Fibroblast of upper back skin (primary cell): ENCODE measurements around the gene MLC1.

Experiments used
- DNase-seq: peaks from one replicate; pipeline ENCODE4 v3.0.0-alpha.2; 2013

Gene MLC1

DNA sequence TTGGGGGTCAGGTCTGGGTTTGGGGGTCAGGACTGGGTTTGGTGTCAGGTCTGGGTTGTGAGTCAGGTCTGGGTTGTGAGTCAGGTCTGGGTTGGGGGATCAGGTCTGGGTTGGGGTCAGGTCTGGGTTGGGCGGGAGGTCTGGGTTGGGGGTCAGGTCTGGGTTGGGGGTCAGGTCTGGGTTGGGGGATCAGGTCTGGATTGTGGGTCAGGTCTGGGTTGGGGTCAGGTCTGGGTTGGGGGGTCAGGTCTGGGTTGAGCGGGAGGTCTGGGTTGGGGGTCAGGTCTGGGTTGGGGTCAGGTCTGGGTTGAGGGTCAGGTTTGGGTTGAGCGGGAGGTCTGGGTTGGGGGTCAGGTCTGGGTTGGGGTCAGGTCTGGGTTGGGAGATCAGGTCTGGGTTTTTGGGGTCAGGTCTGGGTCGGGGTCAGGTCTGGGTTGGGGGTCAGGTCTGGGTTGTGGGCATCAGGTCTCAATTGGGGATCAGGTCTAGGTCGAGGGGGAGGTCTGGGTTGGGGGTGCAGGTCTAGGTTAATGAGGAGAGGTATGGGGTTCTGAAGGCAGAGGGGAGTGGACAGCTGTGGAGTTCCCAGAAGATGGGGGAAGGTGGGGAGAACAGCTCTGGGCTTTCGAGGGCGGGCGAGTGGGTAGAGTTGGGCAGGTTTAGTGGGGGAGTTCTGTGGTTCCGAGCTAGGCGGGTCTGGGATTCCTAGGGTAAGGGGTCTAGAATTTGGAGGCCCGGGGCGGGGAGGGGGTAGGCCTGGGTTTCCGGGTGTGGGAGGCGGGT is 27.8 kb downstream of the MLC1 start:
- DNase-seq = no peak

DNA sequence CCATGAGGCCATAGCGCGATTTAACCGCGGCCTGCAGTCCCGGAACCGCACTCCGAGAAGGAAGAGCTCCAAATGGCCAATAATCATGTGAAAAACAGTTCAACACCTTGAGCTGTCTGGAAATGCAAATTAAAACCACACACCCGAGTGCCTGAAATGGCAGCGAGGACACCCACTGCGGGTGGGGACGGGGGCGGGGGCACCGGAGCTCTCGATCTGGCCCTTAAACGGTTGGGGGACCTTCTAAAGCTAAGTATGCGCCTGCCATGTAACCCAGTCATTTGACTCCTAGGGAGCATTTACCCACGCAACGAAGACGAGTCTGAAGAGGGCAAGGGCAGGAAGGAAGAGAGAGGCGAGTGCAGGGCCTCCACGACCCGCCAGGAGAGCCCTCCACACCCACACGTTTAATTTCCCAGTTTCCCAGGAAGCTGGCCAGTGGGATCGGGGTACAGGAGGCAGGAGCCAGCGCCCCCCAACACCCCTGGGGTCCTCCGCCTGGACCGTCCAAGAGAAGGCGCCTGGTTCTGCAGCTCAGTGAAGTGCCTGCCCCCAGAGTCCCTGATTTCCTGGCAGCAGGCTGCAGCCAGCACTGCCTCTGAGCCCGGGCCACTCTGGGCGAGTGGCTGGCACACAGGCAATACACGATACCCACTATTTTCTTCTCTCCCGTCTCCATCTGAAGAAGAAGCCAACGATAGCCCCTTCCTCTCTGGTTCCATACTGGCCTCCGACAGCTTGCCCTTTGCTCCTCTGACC is 28.8 kb downstream of the MLC1 start:
- no peak for DNase-seq

DNA sequence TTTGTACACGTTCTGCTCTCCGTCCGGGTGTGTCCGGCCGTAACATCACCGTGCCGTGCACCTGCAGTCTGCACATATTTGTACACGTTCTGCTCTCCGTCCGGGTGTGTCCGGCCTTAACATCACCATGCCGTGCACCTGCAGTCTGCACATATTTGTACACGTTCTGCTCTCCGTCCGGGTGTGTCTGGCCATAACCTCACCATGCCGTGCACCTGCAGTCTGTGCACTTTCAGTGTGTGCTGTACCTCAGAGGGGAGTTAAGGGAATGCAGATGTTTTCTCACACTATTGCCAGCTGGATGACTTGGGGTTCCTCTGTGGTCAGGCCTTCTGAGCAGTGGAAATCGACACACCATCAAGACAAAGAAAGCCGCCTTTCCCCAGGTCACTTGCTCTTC is 31.4 kb downstream of the MLC1 start:
- DNase-seq = no peak

DNA sequence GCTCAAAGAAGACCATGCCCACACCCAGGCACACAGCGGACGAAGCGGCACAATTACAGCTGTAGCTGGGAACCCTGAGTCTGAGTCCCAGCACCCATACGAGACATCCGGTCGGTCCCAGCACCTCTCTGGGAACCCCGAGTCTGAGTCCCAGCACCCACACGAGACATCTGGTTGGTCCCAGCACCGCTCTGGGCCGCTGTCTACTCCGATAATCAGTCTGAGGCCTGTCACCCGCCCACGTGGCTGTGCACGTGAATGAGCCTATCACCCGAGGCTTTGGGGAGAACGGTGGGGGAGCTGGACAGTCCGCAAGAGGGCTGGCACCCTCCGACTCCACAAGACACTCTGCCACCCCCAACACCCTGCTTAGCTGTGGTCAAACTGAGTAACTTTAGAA is 33.3 kb downstream of the MLC1 start:
- DNase-seq = no peak

DNA sequence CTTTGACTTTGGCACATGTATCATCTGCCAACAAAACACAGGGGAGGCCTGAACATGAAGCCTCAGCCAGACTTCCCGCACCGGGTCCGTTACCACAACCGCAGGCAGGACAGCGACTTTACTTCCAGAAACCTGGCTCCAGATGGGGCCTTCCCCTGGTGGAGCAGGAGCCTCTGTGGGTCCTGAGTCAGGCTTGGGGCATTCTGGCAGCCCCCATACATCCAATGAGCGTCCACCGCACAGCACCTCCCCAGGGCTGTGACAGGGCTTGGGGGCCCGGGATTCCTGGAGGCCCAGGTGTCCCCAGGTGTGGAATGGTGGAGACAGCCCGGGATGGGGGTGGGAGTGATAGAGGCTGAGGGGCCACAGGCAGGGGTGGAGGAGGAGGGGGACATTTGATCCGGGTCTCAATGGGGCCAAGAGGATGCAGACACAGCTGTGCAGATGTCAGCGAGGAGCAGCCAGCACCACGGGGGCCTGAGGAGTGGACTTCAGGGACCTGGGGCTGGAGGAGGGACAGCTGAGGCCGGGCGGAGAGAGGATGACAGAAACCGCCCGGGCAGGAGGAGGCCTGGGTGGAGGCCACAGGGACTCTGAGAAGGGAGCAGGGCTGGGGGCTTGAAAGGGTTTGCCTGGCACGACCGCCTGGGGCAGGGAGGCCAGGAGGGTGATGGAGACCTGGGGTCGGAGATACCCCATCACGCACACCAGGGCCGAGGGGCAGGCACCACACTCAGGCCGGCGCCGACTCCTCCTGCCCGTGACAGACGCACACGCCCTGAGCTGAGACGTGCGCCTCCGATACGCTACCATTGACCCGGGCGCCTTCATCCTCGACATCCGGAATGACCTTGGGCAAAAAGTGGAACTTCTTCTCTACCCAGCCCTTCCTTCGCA is 35.7 kb downstream of the MLC1 start:
- no peak for DNase-seq

- no peak for DNase-seq
These were observed 36.4 kb downstream of the MLC1 start for GRCh38 chr22:50048836-50049235.

DNA sequence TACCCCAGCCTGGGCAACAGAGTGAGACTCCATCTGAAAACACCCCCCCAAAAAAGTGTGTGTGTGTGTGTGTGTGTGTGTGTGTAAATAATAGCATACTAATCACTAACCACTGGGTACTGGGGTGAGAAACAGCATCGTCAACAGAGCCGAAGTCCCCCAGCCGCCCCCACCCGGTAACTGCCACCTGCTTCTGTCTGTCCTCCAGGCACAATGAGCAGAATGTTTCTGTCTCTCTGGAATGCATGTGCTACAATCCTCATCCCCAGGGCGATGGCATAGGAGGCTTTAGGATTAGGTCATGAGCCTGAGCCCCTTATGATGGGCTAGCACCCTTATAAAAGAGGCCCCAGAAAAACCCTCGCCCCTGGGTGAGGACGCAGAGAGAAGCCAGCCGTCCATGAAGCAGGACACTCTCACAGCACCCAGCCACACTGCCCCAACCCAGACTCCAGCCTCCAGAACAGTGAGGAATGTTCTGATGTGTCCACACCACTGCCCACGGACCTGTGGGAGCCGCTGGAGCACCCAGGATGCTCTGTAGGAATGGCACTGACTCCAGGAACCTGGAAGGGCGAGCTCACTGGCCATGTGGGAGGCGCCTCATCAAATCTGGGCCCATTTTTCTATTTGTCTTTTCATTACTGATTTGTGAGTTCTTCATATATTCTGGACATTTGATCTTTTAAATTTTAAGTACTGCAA is 37.0 kb downstream of the MLC1 start:
- no peak for DNase-seq

DNA sequence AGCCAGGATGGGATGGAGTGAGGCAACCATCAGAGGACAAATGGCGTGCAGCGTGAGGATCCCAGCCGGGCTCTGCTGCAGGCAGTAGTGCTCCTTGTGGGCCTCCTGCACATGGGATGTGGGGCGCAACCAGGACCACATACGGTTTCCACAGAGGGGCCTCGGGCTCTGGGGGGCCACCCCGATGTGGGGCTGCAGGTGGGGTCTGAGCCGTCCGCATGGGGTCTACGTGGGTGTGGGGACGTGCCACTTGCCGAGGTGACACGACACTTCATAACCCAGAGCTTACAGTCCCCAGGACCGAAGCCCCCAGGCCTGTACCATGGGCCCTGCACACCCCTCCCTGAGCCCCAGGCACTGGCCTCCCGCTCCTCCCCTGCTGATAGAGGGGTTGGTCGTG is 37.9 kb downstream of the MLC1 start:
- DNase-seq = no peak

DNA sequence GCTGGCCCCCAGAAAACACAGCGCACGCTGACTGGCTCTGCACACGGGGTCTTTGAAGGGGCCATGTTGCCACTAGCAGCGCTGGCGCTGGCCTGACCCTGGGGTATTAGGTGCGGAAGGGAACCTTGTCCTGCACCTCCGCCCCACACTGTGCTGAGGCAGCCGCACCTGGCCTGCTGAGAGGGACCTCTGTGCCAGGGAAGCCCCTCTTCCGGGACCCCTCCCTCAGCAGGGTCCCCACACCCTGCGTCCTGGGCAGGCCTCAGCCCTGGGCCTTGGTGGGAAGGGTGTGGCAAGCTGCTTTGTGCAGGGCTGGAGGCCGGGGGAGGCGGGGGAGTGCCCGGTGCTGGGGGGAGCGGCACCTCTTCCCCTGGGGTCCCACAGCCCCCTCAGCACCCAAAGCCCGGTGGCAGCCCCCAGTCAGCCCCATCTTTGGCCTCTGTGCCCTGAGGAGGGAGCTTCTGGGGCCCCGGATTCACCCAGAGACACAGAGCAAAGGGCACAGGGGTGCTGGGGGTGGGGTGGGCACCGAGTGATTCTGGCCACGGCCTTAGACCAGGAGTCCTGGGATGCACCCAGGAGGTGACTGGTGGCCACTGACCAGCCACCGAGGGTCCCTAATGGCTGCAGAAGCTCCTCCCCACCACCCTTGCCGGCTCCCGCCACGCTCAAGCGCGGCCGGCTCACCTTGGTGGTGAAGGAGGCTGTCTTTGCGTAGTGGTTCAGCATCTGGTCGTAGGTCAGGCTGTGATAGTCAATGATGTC is 38.6 kb downstream of the MLC1 start:
- DNase-seq = no peak

- no peak for DNase-seq
These were observed 39.2 kb downstream of the MLC1 start for GRCh38 chr22:50046019-50046415.

- DNase-seq = no peak
These were observed 39.8 kb downstream of the MLC1 start for GRCh38 chr22:50045211-50046018.

- DNase-seq = no peak
These were observed 40.6 kb downstream of the MLC1 start for GRCh38 chr22:50044485-50045118.

- DNase-seq = no peak
These were observed 43.7 kb downstream of the MLC1 start for GRCh38 chr22:50041361-50042065.

DNA sequence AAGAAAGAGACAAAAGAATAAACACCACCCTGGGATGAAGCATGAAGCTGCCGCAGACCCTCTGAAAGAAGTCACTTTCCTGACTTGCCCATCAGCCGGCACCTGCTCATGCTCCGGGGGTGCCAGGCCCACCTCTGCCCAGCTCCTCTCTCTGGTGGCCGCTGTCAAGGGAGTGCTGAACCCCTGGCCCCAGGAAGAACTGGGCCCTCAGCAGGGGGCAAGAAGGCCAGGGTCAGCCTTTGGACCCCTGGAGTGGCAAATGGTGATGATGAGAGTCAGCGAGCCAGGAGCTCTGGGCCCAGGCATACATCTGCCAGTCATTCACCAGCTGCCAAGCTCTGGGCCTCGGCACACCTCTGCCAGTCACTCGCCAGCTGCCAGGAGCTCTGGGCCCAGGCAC is 44.5 kb downstream of the MLC1 start:
- DNase-seq = no peak

DNA sequence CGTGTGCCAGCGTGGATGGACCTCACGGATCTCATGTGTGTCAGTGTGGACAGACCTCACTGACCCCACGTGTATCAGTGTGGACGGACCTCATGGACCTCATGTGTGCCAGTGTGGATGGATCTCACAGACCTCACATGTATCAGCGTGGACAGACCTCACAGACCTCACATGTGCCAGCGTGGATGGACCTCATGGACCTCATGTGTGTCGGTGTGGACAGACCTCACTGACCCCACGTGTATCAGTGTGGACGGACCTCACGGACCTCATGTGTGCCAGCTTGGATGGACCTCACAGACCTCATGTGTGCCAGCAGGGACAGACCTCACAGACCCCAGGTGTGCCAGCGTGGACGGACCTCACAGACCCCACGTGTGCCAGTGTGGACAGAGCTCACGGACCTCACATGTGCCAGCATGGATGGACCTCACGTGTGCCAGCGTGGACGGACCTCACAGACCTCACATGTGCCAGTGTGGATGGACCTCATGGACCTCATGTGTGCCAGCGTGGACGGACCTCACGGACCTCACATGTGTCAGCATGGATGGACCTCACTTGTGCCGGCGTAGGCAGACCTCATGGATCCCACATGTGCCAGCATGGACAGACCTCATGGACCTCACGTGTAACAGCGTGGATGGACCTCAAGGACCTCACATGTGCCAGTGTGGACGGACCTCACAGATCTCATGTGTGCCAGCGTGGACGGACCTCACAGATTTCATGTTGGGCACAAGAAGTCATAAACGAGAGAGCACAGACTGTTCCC is 45.4 kb downstream of the MLC1 start:
- no peak for DNase-seq

DNA sequence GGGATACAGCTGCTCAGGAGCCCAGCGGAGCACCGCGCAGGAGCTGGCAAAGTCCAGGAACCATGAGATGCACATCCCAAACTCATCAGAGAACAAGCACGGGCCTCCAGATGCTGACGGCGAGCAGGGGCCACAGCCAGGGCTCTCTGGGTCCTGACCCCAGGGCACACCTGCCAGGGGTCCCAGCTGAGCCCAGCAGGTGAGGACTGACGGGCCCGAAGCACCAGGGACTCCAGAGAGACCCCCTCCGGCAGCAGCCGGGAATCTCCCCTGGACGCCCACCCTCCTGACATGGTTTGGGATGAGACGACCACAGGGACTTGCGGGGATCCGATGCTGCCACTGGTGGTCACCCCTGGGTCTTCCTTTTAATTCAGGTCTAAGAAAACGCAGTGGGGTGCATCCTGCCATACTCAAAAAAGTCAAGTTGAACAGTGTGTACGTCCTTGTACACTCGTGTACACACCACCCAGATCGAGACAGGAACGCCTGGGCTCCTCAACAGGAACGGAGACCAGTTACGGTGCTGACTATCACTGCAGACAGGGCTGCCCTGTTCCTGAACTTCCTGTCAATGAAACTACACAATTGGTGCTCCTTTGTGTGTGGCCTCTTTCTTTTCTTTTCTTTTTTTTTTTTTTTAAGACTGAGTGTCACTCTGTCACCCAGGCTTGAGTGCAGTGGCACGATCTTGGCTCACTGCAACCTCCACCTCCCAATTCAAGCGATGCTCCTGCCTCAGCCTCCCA is 49.1 kb downstream of the MLC1 start:
- no peak for DNase-seq

GRCh38 chr22:50035131-50035881 is 49.9 kb downstream of the MLC1 start:
- DNase-seq = no peak
